SK-MEL-5 (cell line): ENCODE results near the gene NEAT1. TPM values are rescaled to one million over a fixed set of nuclear protein-coding genes. Genes with fewer than 3 reads are reported as not detected.
A peak's percentile ranks its signal among the peaks of the same experiment; 100 is the strongest.

Experiments
- DNase-seq: peaks from one replicate; pipeline ENCODE4 v3.0.0-alpha.2; 2016; ENCODE audit warnings: low read depth, low spot score
- in situ Hi-C: cut with HindIII; loops from 2 replicates; pipeline ENCODE4 v1.10.0; 2016; ENCODE audit warnings: low sequenced_read_pairs, high pct_unique_total_duplicates, low pct_unique_long_range_greater_than_20kb
- polyA plus RNA-seq, 2 experiments: library from polyadenylated mRNA; depleted of rRNA; stranded (reverse); fragments of >200 nt; gene quantifications; 2 replicates each; pipeline ENCODE4 v1.2.3, GENCODE V29; 2015
- total RNA-seq: library from RNA; depleted of rRNA; stranded (reverse); fragments of >200 nt; shearing (Covaris generic); gene quantifications from 2 replicates; pipeline ENCODE4 v1.2.3, GENCODE V29; 2014; rRNA removed

NEAT1 gene
- 13.3 and 17.2 TPM in 2 replicates for total RNA-seq
- 92.3 and 140 TPM in 2 replicates for polyA plus RNA-seq (2015; cell fraction: cytosol; rRNA removed)
- polyA plus RNA-seq (2015; cell fraction: nucleus; rRNA removed) = 4,541 and 4,715 TPM in 2 replicates

GRCh38 chr11:65422633-65423515, at the start of gene NEAT1:
Gene NEAT1, plus strand, starts transcription at chr11:65422798.
- DNase-seq = peak; percentile 93
- in situ Hi-C loops = no loop called here

GRCh38 chr11:65373839-65374580, 48.6 kb upstream of the NEAT1 start:
- no peak for DNase-seq
- in situ Hi-C loops = no loop called here

DNA sequence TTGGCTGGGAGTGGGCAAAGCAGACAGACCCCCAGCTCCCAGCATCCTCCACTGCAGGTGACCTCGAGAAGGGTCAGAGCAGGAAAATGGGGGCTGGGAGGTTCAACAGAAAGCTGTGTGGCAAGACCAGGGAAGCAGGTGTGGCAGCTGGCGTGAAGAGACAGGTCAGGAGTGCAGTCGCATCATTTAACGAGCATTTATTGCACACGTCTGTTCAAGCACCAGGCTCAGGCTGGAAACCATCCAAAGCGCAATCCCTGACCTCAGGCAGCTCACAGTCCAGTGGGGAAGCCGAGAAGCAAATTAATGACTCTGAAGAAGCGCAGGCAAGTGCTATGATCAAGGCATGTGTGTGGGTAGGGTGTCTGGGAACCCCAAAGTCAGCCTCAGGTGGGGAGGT, 47.6 kb upstream of the NEAT1 start:
- DNase-seq = no peak
- in situ Hi-C loops = no loop called here

DNA sequence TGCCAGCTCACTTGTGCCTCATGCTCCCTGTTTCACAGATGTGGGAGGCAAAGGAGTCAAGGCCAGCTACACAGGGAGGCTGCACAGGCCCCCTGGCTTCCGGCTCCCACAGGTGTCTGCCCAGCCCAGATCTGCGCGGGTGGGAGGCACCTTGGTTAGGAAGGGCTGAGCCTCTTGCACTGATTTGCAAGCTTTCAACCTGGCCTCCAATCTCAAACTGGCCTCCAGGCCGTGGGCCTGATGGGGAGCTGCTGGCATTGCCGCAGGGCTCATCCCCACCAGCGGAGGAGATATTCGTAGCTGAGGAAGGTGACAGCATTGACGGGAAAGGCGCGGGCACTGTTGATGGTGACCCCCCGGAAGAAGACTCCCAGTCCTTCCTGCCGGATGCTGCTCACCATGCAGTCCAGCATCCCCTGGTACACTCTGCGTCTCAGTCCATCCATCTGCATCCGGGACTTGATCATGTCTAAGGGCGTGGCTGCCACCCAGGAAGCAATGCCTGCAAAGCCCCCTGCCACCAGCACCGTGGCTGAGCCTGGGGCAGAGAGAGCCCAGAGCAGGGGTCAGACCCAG, 46.4 kb upstream of the NEAT1 start:
- in situ Hi-C loops = no loop called here
- no peak for DNase-seq

GRCh38 chr11:65377036-65377435, 45.6 kb upstream of the NEAT1 start:
- in situ Hi-C loops = no loop called here

GRCh38 chr11:65377777-65378176, 44.8 kb upstream of the NEAT1 start:
- in situ Hi-C loops = no loop called here
- DNase-seq = no peak

More at GRCh38 chr11:65377036-65377435, 45.6 kb upstream of the NEAT1 start:
- no peak for DNase-seq

- no peak for DNase-seq
- in situ Hi-C loops = no loop called here
Observed at GRCh38 chr11:65378208-65378927, 44.2 kb upstream of the NEAT1 start.

DNA sequence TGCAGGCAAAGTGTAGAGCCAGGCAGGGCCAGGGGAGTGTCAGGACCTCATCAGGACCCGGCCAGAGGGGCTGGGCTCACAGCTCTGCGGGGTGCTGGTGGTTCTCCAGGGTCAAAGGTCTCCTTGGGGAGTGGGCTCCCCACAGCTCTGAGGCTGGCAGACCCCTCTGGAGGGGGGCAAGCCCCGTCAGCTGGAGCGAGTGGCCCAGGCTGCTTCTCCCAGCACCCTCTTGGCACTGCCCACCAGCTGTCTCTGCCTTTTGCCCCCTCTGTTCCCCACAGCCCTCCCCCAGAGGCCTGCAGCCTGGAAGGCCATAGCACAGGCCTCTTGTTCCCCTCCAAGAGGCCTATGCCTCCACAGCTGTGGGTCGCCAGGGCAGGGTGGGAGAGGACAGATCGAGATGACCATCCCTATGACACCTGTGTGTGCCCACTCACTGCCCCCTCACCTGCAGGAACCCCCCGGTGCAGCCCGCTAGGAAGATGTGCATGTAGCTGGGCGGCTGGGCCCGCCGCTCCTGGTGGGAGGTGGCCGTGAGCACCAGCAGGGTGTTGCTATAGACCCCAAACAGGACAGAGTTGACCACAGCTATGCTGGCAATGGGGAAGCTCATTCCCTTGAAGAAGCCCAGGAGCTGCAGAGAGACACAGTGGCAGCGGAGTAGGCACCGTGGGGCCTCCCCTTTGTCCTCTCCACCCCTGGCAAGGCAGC, 43.5 kb upstream of the NEAT1 start:
- in situ Hi-C loops = no loop called here
- no peak for DNase-seq

- in situ Hi-C loops = no loop called here
- DNase-seq = no peak
Observed at GRCh38 chr11:65379698-65380459, 42.7 kb upstream of the NEAT1 start.

GRCh38 chr11:65380460-65381119, 42.0 kb upstream of the NEAT1 start:
- in situ Hi-C loops = no loop called here

DNA sequence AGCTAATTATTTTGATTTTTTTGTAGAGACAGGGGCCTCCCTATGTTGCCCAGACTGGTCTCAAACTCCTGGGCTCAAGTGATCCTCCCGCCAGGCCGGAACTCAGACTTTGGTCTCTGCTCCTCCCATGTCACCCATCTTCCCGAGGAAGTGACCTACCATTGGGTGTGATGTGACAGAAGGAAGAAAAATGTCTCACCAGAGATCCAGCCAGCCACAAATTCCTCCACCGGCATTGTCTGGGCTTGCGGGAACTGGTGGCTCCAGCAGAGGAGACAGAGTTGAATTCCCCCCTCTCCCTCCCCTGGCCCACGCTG, 40.9 kb upstream of the NEAT1 start:
- in situ Hi-C loops = no loop called here
- DNase-seq = no peak

More at GRCh38 chr11:65380460-65381119, 42.0 kb upstream of the NEAT1 start:
- no peak for DNase-seq

- in situ Hi-C loops = no loop called here
- DNase-seq = peak; percentile 91
Observed at GRCh38 chr11:65382033-65382803, 40.4 kb upstream of the NEAT1 start, which contains the start of gene SLC25A45. Gene SLC25A45, minus strand, starts transcription at chr11:65382646. Its CDS starts 695 bp downstream, at chr11:65381951.

GRCh38 chr11:65382804-65383368, 39.7 kb upstream of the NEAT1 start:
- DNase-seq = no peak

DNA sequence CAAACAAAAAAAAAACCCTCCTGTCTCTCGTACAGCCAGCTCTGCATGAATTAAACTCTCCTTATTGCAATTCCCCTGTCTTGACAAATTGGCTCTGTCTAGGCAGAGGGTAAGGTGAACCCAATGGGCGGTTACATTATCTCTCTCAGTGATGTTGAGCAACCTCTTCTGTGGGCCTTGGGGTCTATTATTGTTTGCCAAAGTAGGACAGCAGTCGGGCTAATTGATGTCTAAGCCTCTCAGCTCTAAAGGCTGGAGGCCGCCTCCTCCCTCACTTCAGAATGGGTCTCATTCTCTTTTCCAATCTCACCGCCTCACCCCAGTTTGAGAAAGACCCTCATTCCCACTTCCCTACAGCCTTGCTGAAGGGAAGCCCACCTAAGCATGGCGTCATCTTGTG, 38.8 kb upstream of the NEAT1 start:
- no peak for DNase-seq
- in situ Hi-C loops = no loop called here

More at GRCh38 chr11:65382804-65383368, 39.7 kb upstream of the NEAT1 start:
- in situ Hi-C loops = no loop called here

DNA sequence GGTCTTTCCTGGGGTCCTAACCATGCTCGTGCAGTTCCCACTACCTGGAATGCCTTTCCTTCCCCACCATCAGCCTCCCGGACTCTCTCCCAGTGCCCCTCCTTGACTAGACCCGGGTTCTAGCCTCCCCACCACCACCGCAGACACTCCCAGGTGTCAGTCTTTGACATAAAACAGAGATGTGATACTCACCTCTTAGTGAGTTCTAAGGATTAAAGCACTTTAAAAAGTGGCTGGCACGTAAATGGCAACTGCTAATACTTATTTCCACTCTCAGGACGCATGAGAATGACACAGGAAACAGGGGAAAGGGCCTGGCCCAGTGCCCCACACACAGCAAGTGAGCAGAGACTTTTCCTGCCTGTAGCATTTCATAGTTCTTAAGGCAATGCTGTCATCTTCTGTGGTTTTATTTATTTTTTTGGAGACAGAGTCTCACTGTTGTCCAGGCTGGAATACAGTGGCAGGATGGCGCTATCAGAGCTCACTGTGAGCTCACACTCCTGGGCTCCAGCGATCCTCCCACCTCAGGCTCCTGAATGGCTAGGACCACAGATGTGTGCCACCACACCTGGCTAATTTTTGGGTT, 38.2 kb upstream of the NEAT1 start:
- peak; percentile 14 for DNase-seq
- in situ Hi-C loops = no loop called here
